ENCODE results near the gene AKTIP.
A peak's percentile ranks its signal among the peaks of the same experiment; 100 is the strongest.

- TF ChIP-seq, protein P1, sequence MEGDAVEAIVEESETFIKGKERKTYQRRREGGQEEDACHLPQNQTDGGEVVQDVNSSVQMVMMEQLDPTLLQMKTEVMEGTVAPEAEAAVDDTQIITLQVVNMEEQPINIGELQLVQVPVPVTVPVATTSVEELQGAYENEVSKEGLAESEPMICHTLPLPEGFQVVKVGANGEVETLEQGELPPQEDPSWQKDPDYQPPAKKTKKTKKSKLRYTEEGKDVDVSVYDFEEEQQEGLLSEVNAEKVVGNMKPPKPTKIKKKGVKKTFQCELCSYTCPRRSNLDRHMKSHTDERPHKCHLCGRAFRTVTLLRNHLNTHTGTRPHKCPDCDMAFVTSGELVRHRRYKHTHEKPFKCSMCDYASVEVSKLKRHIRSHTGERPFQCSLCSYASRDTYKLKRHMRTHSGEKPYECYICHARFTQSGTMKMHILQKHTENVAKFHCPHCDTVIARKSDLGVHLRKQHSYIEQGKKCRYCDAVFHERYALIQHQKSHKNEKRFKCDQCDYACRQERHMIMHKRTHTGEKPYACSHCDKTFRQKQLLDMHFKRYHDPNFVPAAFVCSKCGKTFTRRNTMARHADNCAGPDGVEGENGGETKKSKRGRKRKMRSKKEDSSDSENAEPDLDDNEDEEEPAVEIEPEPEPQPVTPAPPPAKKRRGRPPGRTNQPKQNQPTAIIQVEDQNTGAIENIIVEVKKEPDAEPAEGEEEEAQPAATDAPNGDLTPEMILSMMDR (IDR thresholded peaks at IDR 0.05; ENCODE audit: poor library complexity, severe bottlenecking), result no peak
- TF ChIP-seq, protein P2, sequence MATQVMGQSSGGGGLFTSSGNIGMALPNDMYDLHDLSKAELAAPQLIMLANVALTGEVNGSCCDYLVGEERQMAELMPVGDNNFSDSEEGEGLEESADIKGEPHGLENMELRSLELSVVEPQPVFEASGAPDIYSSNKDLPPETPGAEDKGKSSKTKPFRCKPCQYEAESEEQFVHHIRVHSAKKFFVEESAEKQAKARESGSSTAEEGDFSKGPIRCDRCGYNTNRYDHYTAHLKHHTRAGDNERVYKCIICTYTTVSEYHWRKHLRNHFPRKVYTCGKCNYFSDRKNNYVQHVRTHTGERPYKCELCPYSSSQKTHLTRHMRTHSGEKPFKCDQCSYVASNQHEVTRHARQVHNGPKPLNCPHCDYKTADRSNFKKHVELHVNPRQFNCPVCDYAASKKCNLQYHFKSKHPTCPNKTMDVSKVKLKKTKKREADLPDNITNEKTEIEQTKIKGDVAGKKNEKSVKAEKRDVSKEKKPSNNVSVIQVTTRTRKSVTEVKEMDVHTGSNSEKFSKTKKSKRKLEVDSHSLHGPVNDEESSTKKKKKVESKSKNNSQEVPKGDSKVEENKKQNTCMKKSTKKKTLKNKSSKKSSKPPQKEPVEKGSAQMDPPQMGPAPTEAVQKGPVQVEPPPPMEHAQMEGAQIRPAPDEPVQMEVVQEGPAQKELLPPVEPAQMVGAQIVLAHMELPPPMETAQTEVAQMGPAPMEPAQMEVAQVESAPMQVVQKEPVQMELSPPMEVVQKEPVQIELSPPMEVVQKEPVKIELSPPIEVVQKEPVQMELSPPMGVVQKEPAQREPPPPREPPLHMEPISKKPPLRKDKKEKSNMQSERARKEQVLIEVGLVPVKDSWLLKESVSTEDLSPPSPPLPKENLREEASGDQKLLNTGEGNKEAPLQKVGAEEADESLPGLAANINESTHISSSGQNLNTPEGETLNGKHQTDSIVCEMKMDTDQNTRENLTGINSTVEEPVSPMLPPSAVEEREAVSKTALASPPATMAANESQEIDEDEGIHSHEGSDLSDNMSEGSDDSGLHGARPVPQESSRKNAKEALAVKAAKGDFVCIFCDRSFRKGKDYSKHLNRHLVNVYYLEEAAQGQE (IDR thresholded peaks at IDR 0.05; ENCODE audit: borderline replicate concordance), result peak; percentile 85
- TF ChIP-seq EZH2 (IDR thresholded peaks at IDR 0.05; ENCODE audit: borderline replicate concordance, insufficient read depth, low read length, poor library complexity, severe bottlenecking), result no peak
Measured at GRCh38 chr16:53503270-53503923, 388 bp upstream of the AKTIP start.

Measured in neural cell (in vitro differentiated cells).